Astrocyte of the spinal cord (primary cell): Measurements from ENCODE around the gene NAIF1.

Experiments
- DNase-seq: peaks from one replicate; pipeline ENCODE4 v3.0.0; 2011; ENCODE audit warnings: low read depth, low spot score
- H3K4me3 ChIP-seq: 2 replicates; pipeline ENCODE4 v1.5.1; 2011; ENCODE audit warnings: low read depth, mild to moderate bottlenecking, low read length, moderate library complexity
- CTCF ChIP-seq: IDR thresholded peaks from 2 replicates; pipeline ENCODE4 v1.5.1; 2012; ENCODE audit warnings: low read depth, mild to moderate bottlenecking, low read length, inconsistent platforms
- in situ Hi-C: cut with HindIII; loops from 2 replicates; pipeline ENCODE4 v1.10.0; 2017; ENCODE audit warnings: low sequenced_read_pairs

NAIF1 gene

GRCh38 chr9:128096616-128097536, 29.8 kb upstream of the NAIF1 start:
- no peak for DNase-seq
- no peak for TF ChIP-seq CTCF

GRCh38 chr9:128094950-128095544, 27.9 kb upstream of the NAIF1 start:
- in situ Hi-C loops: no loop called here
- no peak overlapping the region for H3K4me3 ChIP-seq
- DNase-seq: no peak
- TF ChIP-seq CTCF: no peak

More at GRCh38 chr9:128096616-128097536, 29.8 kb upstream of the NAIF1 start:
- no peak overlapping the region for H3K4me3 ChIP-seq
- in situ Hi-C loops: no loop called here

- no peak for TF ChIP-seq CTCF
- peak; percentile 99 for DNase-seq
- H3K4me3 ChIP-seq: peak overlapping the region; percentile 20
- in situ Hi-C loops: no loop called here
Measured at GRCh38 chr9:128094166-128094949, 27.2 kb upstream of the NAIF1 start.

GRCh38 chr9:128093011-128093410, 25.9 kb upstream of the NAIF1 start:
- in situ Hi-C loops: no loop called here
- no peak for DNase-seq
- peak overlapping the region; percentile 49 for H3K4me3 ChIP-seq
- no peak for TF ChIP-seq CTCF

GRCh38 chr9:128092199-128092977, 25.3 kb upstream of the NAIF1 start:
- H3K4me3 ChIP-seq: peak overlapping the region; percentile 49

More at GRCh38 chr9:128092199-128092977, 25.3 kb upstream of the NAIF1 start:
- no peak for TF ChIP-seq CTCF
- DNase-seq: no peak
- in situ Hi-C loops: no loop called here
